IMR-90 (cell line): Measurements from ENCODE around the gene CSTA. TPM values are rescaled to one million over a fixed set of nuclear protein-coding genes. Genes with fewer than 3 reads are reported as not detected.

Experiments
- ATAC-seq: fragments of 200-7000 bp; cut with Tn5 transposase; 2 replicates; pipeline ENCODE4 v1.9.1; 2020; ENCODE audit warnings: low read depth, mild to moderate bottlenecking, moderate library complexity
- BruUV-seq: library from RNA; stranded (reverse); fragments of 400-500 nt; replicated peaks from 2 replicates; lab custom pipeline; 2021; lab: Mats Ljungman, UMichigan
- CTCF ChIA-PET: fragments of 300-600 bp; formaldehyde crosslinking; extraction: SDS; loops from one replicate; lab custom pipeline; 2021; ENCODE audit warnings: antibody characterized with exemption; lab: Yijun Ruan, JAX
- POLR2A ChIA-PET: fragments of 300-600 bp; sonication (Branson Sonifier 250); formaldehyde crosslinking; loops from one replicate; lab custom pipeline; 2022; ENCODE audit warnings: antibody characterized with exemption; ENCODE audit not compliant: unreplicated experiment; lab: Charles Lee
- DNase-seq: peaks from one replicate; pipeline ENCODE4 v3.0.0; 2013
- H2AFZ ChIP-seq: replicated peaks from 2 replicates; pipeline ENCODE3; 2013; ENCODE audit warnings: low read length, mild to moderate bottlenecking; ENCODE audit not compliant: poor library complexity
- H2AK5ac ChIP-seq: 2 replicates; pipeline ENCODE4 v1.6.1; 2013; ENCODE audit warnings: low read depth, low read length, inconsistent platforms
- H2AK9ac ChIP-seq: replicated peaks from 2 replicates; pipeline ENCODE3; 2013; ENCODE audit warnings: mild to moderate bottlenecking, low read depth, low read length, moderate library complexity; ENCODE audit not compliant: poor library complexity
- H2BK120ac ChIP-seq: 2 replicates; pipeline ENCODE4 v1.6.1; 2013; ENCODE audit warnings: low read depth, low read length, inconsistent platforms
- H2BK15ac ChIP-seq: 3 replicates; pipeline ENCODE4 v1.6.1; 2013; ENCODE audit warnings: low read depth, low read length, inconsistent platforms
- H2BK20ac ChIP-seq: 2 replicates; pipeline ENCODE4 v1.6.1; 2013; ENCODE audit warnings: low read depth, mild to moderate bottlenecking, inconsistent platforms, low read length, moderate library complexity
- H2BK5ac ChIP-seq: 2 replicates; pipeline ENCODE4 v1.6.1; 2013; ENCODE audit warnings: mild to moderate bottlenecking, low read depth, low read length, inconsistent platforms; ENCODE audit not compliant: poor library complexity, severe bottlenecking
- H3K14ac ChIP-seq: replicated peaks from 2 replicates; pipeline ENCODE4 v1.6.1; 2013; ENCODE audit warnings: low read depth, low read length, inconsistent platforms
- H3K18ac ChIP-seq: 2 replicates; pipeline ENCODE4 v1.6.1; 2013; ENCODE audit warnings: low read depth, low read length, control low read depth
- H3K23ac ChIP-seq: 2 replicates; pipeline ENCODE4 v1.6.1; 2013; ENCODE audit warnings: low read depth, low read length, inconsistent platforms
- H3K27ac ChIP-seq: 2 replicates; pipeline ENCODE4 v1.5.1; 2013; ENCODE audit warnings: mild to moderate bottlenecking, control low read depth, low read length; ENCODE audit not compliant: insufficient read depth
- H3K27me3 ChIP-seq: 2 replicates; pipeline ENCODE4 v1.6.1; 2013; ENCODE audit warnings: low read length; ENCODE audit not compliant: control insufficient read depth, insufficient read depth
- H3K36me3 ChIP-seq: 2 replicates; pipeline ENCODE4 v1.6.1; 2013; ENCODE audit warnings: low read length, mixed read lengths; ENCODE audit not compliant: control insufficient read depth, insufficient read depth
- H3K4ac ChIP-seq: 2 replicates; pipeline ENCODE4 v1.6.1; 2013; ENCODE audit warnings: low read depth, low read length, inconsistent platforms
- H3K4me1 ChIP-seq: 2 replicates; pipeline ENCODE4 v1.6.1; 2013; ENCODE audit warnings: low read length, mixed read lengths; ENCODE audit not compliant: control insufficient read depth, insufficient read depth
- H3K4me2 ChIP-seq: 2 replicates; pipeline ENCODE4 v1.6.1; 2013; ENCODE audit warnings: low read depth, mild to moderate bottlenecking, control low read depth, low read length, moderate library complexity
- H3K4me3 ChIP-seq: 2 replicates; pipeline ENCODE4 v1.5.1; 2013; ENCODE audit warnings: low read depth, mild to moderate bottlenecking, control low read depth, low read length, moderate library complexity; ENCODE audit not compliant: insufficient read depth
- H3K56ac ChIP-seq: 2 replicates; pipeline ENCODE4 v1.6.1; 2013; ENCODE audit warnings: low read length, inconsistent platforms; ENCODE audit not compliant: insufficient read depth; ENCODE audit errors: extremely low read depth
- H3K79me1 ChIP-seq, 2 experiments: 2 replicates each; pipeline ENCODE4 v1.6.1; 2013; ENCODE audit warnings: low read length in 2 of 2, inconsistent platforms in 1 of 2, low read depth in 1 of 2
- H3K9ac ChIP-seq: 2 replicates; pipeline ENCODE4 v1.6.1; 2013; ENCODE audit warnings: low read depth, low read length, control low read depth
- H3K9me1 ChIP-seq: 2 replicates; pipeline ENCODE4 v1.6.1; 2013; ENCODE audit warnings: low read length, inconsistent platforms; ENCODE audit not compliant: insufficient read depth
- H3K9me3 ChIP-seq: 2 replicates; pipeline ENCODE4 v1.6.1; 2013; ENCODE audit warnings: low read length; ENCODE audit not compliant: control insufficient read depth, insufficient read depth
- H4K20me1 ChIP-seq: 2 replicates; pipeline ENCODE4 v1.6.1; 2013; ENCODE audit warnings: low read length, inconsistent platforms; ENCODE audit not compliant: insufficient read depth
- H4K5ac ChIP-seq: 2 replicates; pipeline ENCODE4 v1.6.1; 2013; ENCODE audit warnings: mild to moderate bottlenecking, low read depth, low read length, control low read depth
- H4K8ac ChIP-seq, 2 experiments: 2 replicates each; pipeline ENCODE4 v1.6.1; 2013; ENCODE audit warnings: low read depth in 2 of 2, low read length in 2 of 2, control low read depth in 1 of 2, inconsistent platforms in 1 of 2
- H4K91ac ChIP-seq: 2 replicates; pipeline ENCODE4 v1.6.1; 2013; ENCODE audit warnings: low read depth, low read length, inconsistent platforms; ENCODE audit not compliant: insufficient read depth
- FOS ChIP-seq: fragments of 150-350 bp; IDR thresholded peaks from 2 replicates; pipeline ENCODE4 v1.6.1; 2016; ENCODE audit warnings: low read depth, low read length
- RAD21 ChIP-seq: IDR thresholded peaks from 2 replicates; pipeline ENCODE4 v1.6.1; 2012; ENCODE audit warnings: low read length, improper control_type of control experiment
- WGBS, 2 experiments: methylation state at CpG; one replicate each; pipeline versions ENCODE4 v1.1.5 to v1.1.7; 2013; ENCODE audit warnings: missing lambda C conversion rate in 2 of 2; ENCODE audit not compliant: insufficient read length in 1 of 2; ENCODE audit errors: extremely low coverage in 2 of 2; 5-methylcytosine and 5-hydroxymethylcytosine counted together
- dilution Hi-C: fragments of 300-500 bp; cut with HindIII; formaldehyde crosslinking; loops from one replicate; pipeline ENCODE4 v1.14.3; 2018; ENCODE audit warnings: low sequenced_read_pairs; ENCODE audit not compliant: unreplicated experiment
- in situ Hi-C: fragments of 300-500 bp; cut with MboI; formaldehyde crosslinking; loops from 3 replicates; pipeline ENCODE4 v1.14.3; 2019; ENCODE audit warnings: low sequenced_read_pairs, inconsistent platforms, mixed read lengths
- intact Hi-C: fragments of 100-400 bp; cut with micrococcal nuclease; formaldehyde crosslinking; loops from 2 replicates; pipeline ENCODE4 v1.10.0; 2022
- polyA plus RNA-seq, 3 experiments: library from polyadenylated mRNA; depleted of rRNA; stranded (reverse); fragments of >200 nt; gene quantifications; 2 replicates each; pipeline ENCODE4 v1.2.3, GENCODE V29; 2012; ENCODE audit warnings: low replicate concordance in 1 of 3
- total RNA-seq: library from RNA; depleted of rRNA; stranded (reverse); fragments of >200 nt; gene quantifications from 2 replicates; pipeline ENCODE4 v1.2.3, GENCODE V29; 2012

CSTA gene
- total and polyA plus RNA-seq, 2 of the 4 experiments (the other 2 are of a cell fraction), result 0.17 TPM; not detected in 1

DNA sequence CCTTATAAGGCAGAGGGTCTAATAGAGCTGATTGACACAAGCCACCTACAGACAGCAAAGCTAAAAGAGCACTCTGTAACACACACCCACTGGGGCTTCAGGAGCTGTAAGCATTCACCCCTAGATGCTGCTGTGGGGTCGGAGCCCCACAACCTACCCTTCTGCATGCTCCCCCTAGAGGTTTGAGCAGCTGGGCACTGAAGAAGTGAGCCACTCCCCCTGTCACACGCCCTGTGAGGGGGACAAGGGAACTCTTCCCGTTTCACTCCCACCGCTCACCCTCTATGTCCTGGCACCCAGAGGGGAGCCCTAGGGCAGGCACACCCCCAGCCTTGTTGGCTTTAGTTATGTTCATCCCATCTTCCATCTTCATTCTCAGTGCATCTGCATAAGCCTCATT, 9.4 kb upstream of the CSTA start:
- H4K20me1 ChIP-seq, result no peaks in the 10 kb centered on the region
- no peak overlapping the region for H2BK15ac ChIP-seq
- no peak overlapping the region for H3K4ac ChIP-seq
- H2AK9ac ChIP-seq, result no peak overlapping the region
- no peak overlapping the region for H3K27ac ChIP-seq
- no peak overlapping the region for H4K5ac ChIP-seq
- no peak overlapping the region for H3K4me2 ChIP-seq
- H2AFZ ChIP-seq, result no peak overlapping the region
- BruUV-seq, result no TSS peak
- H2AK5ac ChIP-seq, result no peak overlapping the region
- no peak overlapping the region for H4K8ac ChIP-seq
- no peaks in the 10 kb centered on the region for H3K9me1 ChIP-seq
- DNase-seq, result no peak
- H3K4me3 ChIP-seq, result no peak overlapping the region
- no peaks in the 10 kb centered on the region for H3K36me3 ChIP-seq
- POLR2A ChIA-PET, result no interaction called here
- H3K27me3 ChIP-seq, result no peaks in the 10 kb centered on the region; the same call in 1 of the 2 replicates
- H4K91ac ChIP-seq, result no peak overlapping the region
- no peak overlapping the region for H3K14ac ChIP-seq
- H3K9me3 ChIP-seq, result no peaks in the 10 kb centered on the region
- H2BK20ac ChIP-seq, result no peak overlapping the region
- H2BK5ac ChIP-seq, result no peak overlapping the region
- no peak overlapping the region for H3K23ac ChIP-seq
- ATAC-seq, result no peak
- H3K56ac ChIP-seq, result no peak overlapping the region
- no peaks in the 10 kb centered on the region for H3K4me1 ChIP-seq
- no peak overlapping the region for H3K9ac ChIP-seq
- TF ChIP-seq FOS (no peak), RAD21 (no peak)
- dilution Hi-C loops (no loop called here), intact Hi-C loops (no loop called here), in situ Hi-C loops (no loop called here)
- 17% methylated on average over 2 of the region's 4 CpGs; no CpG with 5 or more reads in 1 of the 2 experiments for WGBS, 2 experiments
- no peak overlapping the region for H3K18ac ChIP-seq
- H2BK120ac ChIP-seq, result no peak overlapping the region
- CTCF ChIA-PET, result no interaction called here
- H3K79me1 ChIP-seq, result no peaks in the 10 kb centered on the region
